HFF-Myc (cell line): Measurements from ENCODE around the gene TTF2.
"Not testable (repeated sequence)": the region's sequence is repeated elsewhere in the genome, so short reads cannot be mapped to it uniquely, and the experiment has no call there.

Source experiments
- DNase-seq: peaks from one replicate; pipeline ENCODE4 v3.0.0-alpha.2; 2011; ENCODE audit warnings: low read depth; ENCODE audit errors: extremely low read depth
- H3K4me3 ChIP-seq: replicated peaks from 2 replicates; pipeline ENCODE4 v1.5.1; 2011; ENCODE audit warnings: low read depth, mild to moderate bottlenecking, control low read depth, low read length
- TF ChIP-seq, protein P1 (sequence below): IDR thresholded peaks from 2 replicates; pipeline ENCODE4 v1.5.1; 2012; ENCODE audit warnings: mild to moderate bottlenecking, low read depth, low read length, control low read depth; ENCODE audit errors: missing control alignments

Gene TTF2

DNA sequence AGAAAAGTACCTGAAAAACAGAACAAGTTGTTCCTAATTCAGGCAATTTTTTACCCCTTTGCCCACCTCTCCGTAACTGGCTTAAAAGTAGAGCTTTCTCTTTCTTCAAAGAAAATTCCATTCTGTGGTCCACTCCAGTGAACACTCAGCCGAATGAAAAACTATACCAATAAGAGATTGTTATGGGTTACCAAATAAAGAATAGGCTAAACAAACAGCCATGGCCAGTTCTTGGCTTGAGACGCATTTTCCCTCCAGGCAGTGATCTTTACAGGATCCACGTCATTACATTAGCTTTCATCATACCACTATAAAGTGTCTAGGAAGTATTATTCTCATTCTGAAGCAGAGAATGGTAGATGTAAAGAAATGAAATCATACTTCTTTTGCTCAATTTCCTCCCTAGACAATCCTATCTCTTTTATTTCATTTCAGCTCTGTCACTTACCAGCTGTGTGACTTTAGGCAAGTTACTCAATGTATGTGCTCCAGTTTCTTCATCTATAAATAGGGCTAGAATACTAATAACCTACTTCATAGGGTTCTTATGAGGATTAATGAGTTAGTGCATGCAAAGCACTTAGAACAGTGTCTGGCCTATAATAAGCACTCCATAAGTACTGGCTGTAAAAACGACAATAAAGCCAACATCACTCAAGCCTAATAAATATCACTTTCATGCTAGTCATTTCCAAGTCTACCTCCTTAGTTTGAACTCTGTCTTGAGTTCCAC, 87.9 kb downstream of the TTF2 start:
- no peak overlapping the region for H3K4me3 ChIP-seq
- TF ChIP-seq, protein P1, sequence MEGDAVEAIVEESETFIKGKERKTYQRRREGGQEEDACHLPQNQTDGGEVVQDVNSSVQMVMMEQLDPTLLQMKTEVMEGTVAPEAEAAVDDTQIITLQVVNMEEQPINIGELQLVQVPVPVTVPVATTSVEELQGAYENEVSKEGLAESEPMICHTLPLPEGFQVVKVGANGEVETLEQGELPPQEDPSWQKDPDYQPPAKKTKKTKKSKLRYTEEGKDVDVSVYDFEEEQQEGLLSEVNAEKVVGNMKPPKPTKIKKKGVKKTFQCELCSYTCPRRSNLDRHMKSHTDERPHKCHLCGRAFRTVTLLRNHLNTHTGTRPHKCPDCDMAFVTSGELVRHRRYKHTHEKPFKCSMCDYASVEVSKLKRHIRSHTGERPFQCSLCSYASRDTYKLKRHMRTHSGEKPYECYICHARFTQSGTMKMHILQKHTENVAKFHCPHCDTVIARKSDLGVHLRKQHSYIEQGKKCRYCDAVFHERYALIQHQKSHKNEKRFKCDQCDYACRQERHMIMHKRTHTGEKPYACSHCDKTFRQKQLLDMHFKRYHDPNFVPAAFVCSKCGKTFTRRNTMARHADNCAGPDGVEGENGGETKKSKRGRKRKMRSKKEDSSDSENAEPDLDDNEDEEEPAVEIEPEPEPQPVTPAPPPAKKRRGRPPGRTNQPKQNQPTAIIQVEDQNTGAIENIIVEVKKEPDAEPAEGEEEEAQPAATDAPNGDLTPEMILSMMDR: no peak

DNA sequence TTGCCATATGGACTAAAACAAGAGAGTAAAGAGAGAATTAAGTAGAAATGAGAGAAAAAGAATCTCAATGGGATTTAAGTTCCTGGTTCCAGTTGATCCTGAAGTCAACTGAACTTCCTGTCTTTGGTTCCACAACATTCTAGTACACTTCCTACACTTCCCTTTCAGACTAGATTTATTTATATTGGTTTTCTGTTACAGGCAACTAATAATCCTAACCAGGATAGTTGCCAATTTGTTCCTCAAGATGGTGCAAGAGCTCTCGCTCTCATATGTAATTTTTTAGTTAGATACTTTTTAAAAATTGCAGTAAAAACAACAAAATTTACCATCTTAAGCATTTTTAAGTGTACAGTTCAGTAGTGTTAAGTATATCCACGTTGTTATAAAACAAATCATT, 90.2 kb downstream of the TTF2 start:
- TF ChIP-seq, protein P1: no peak
- no peak for DNase-seq
- no peak overlapping the region for H3K4me3 ChIP-seq

More for the DNA sequence above, 87.9 kb downstream of the TTF2 start:
- DNase-seq: no peak

DNA sequence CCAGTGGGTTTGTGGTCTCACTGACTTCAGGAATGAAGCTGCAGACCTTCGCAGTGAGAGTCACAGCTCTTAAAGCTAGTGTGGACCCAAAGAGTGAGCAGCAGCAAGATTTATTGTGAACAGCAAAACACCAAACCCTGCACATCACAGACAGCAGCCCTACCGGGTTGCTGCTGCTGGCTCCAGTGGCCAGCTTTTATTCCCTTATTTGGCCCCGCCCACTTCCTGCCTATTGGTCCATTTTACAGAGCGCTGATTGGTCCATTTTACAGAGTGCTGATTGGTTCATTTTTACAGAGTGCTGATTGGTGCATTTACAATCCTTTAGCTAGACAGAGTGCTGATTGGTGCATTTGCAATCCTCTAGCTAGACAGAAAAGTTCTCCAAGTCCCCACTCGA, 91.2 kb downstream of the TTF2 start:
- not testable (repeated sequence) for DNase-seq, H3K4me3 ChIP-seq
